ENCODE measurements around the gene STAT3.
"Not testable (repeated sequence)": the region's sequence is repeated elsewhere in the genome, so short reads cannot be mapped to it uniquely, and the experiment has no call there.

STAT3 gene

GRCh38 chr17:42322382-42323267 lies 65.6 kb downstream of the STAT3 start (continued):
- TF ChIP-seq CREB5 (CRISPR knock-in tag; IDR thresholded peaks at IDR 0.05; ENCODE audit: low read depth) (no peak), ZNF565 (CRISPR knock-in tag; conservative IDR thresholded peaks at IDR 0.05; ENCODE audit: low read depth) (no peak), POU6F1 (CRISPR knock-in tag; IDR thresholded peaks at IDR 0.05; ENCODE audit: borderline replicate concordance, low read depth) (no peak), CSDC2 (CRISPR knock-in tag; IDR thresholded peaks at IDR 0.05) (no peak), ZNF70 (CRISPR knock-in tag; IDR thresholded peaks at IDR 0.05) (no peak), SNAI2 (CRISPR knock-in tag; IDR thresholded peaks at IDR 0.05) (no peak)

- no peak for ATAC-seq
- TF ChIP-seq TSHZ2 (CRISPR knock-in tag; IDR thresholded peaks at IDR 0.05) (no peak), ZNF8 (CRISPR knock-in tag; IDR thresholded peaks at IDR 0.05) (no peak), ZNF70 (CRISPR knock-in tag; IDR thresholded peaks at IDR 0.05) (no peak), SNAI2 (CRISPR knock-in tag; IDR thresholded peaks at IDR 0.05) (no peak), BACH2 (CRISPR knock-in tag; IDR thresholded peaks at IDR 0.05; ENCODE audit: borderline replicate concordance) (no peak), ZFP30 (CRISPR knock-in tag; IDR thresholded peaks at IDR 0.05) (no peak), ISL1 (CRISPR knock-in tag; IDR thresholded peaks at IDR 0.05) (no peak), RARB (CRISPR knock-in tag; IDR thresholded peaks at IDR 0.05) (no peak), CSRNP3 (CRISPR knock-in tag; IDR thresholded peaks at IDR 0.05) (no peak), OSR1 (CRISPR knock-in tag; IDR thresholded peaks at IDR 0.05) (no peak), CSDC2 (CRISPR knock-in tag; IDR thresholded peaks at IDR 0.05) (no peak), ARNTL (CRISPR knock-in tag; IDR thresholded peaks at IDR 0.05; ENCODE audit: borderline replicate concordance, low read depth) (no peak), ESRRG (CRISPR knock-in tag; IDR thresholded peaks at IDR 0.05) (no peak), TCF4 (CRISPR knock-in tag; IDR thresholded peaks at IDR 0.05; ENCODE audit: borderline replicate concordance) (no peak), CREB5 (CRISPR knock-in tag; IDR thresholded peaks at IDR 0.05; ENCODE audit: low read depth) (no peak), ZFP3 (CRISPR knock-in tag; IDR thresholded peaks at IDR 0.05) (no peak), ZNF565 (CRISPR knock-in tag; conservative IDR thresholded peaks at IDR 0.05; ENCODE audit: low read depth) (no peak), ZC3H10 (CRISPR knock-in tag; IDR thresholded peaks at IDR 0.05) (no peak)
Observed at GRCh38 chr17:42321555-42321954, 66.7 kb downstream of the STAT3 start.

GRCh38 chr17:42317967-42318366 lies 70.3 kb downstream of the STAT3 start:
- not testable (repeated sequence) for ATAC-seq

All from SK-N-SH treated with all-trans-retinoic acid at 6 μM for 48 hours (cell line).